CD8-positive, alpha-beta memory T cell (primary cell): ENCODE data around the gene RHEB. TPM values are rescaled to one million over a fixed set of nuclear protein-coding genes. Genes with fewer than 3 reads are reported as not detected.
"Not testable (repeated sequence)": the region's sequence is repeated elsewhere in the genome, so short reads cannot be mapped to it uniquely, and the experiment has no call there.

ENCODE experiments used
- CTCF ChIA-PET: fragments of 350-600 bp; sonication (Branson Sonifier 250); formaldehyde crosslinking; loops from one replicate; lab custom pipeline; 2021; ENCODE audit warnings: antibody characterized with exemption; lab: Charles Lee
- POLR2A ChIA-PET: fragments of 350-600 bp; sonication (Branson Sonifier 250); formaldehyde crosslinking; loops from one replicate; lab custom pipeline; 2021; ENCODE audit warnings: antibody characterized with exemption; lab: Charles Lee
- DNase-seq, 5 donors: peaks; one replicate each; pipeline versions ENCODE4 v3.0.0 to v3.0.0-alpha.2; 2020 to 2022; ENCODE audit warnings: mixed read lengths in 1 of 5
- H3K27ac ChIP-seq: one replicate; pipeline ENCODE4 v1.7.0; 2013; ENCODE audit warnings: low read depth, mild to moderate bottlenecking, low read length, moderate library complexity
- H3K27me3 ChIP-seq: 2 replicates; pipeline ENCODE4 v1.7.0; 2013; ENCODE audit warnings: low read length, mild to moderate bottlenecking; ENCODE audit not compliant: insufficient read depth, poor library complexity, severe bottlenecking
- H3K36me3 ChIP-seq: 2 replicates; pipeline ENCODE4 v1.7.0; 2013; ENCODE audit warnings: mild to moderate bottlenecking, low read length, moderate library complexity; ENCODE audit not compliant: insufficient read depth
- H3K4me1 ChIP-seq: 2 replicates; pipeline ENCODE4 v1.7.0; 2013; ENCODE audit warnings: mild to moderate bottlenecking, low read length, moderate library complexity; ENCODE audit not compliant: insufficient read depth
- H3K4me3 ChIP-seq: 2 replicates; pipeline ENCODE4 v1.7.0; 2013; ENCODE audit warnings: mild to moderate bottlenecking, low read length
- H3K9me3 ChIP-seq: 2 replicates; pipeline ENCODE4 v1.7.0; 2013; ENCODE audit warnings: mild to moderate bottlenecking, low read length
- H3K27ac Mint-ChIP-seq, 8 donors: one replicate each; pipeline ENCODE4 v1.8.0; 2020 to 2021; ENCODE audit warnings: mixed read lengths in 8 of 8, mild to moderate bottlenecking in 6 of 8, inconsistent platforms in 3 of 8, moderate library complexity in 3 of 8
- H3K27me3 Mint-ChIP-seq, 2 donors: one replicate each; pipeline ENCODE4 v1.8.0; 2020 to 2021; ENCODE audit warnings: mixed read lengths in 2 of 2, mild to moderate bottlenecking in 1 of 2, moderate library complexity in 1 of 2
- H3K36me3 Mint-ChIP-seq, 3 donors: one replicate each; pipeline ENCODE4 v1.8.0; 2020 to 2021; ENCODE audit warnings: mixed read lengths in 3 of 3, inconsistent platforms in 1 of 3, mild to moderate bottlenecking in 1 of 3
- H3K4me1 Mint-ChIP-seq, 3 donors: one replicate each; pipeline ENCODE4 v1.8.0; 2020 to 2021; ENCODE audit warnings: mixed read lengths in 3 of 3, inconsistent platforms in 1 of 3, mild to moderate bottlenecking in 1 of 3
- H3K4me3 Mint-ChIP-seq, 7 donors: one replicate each; pipeline ENCODE4 v1.8.0; 2020 to 2021; ENCODE audit warnings: mixed read lengths in 7 of 7, mild to moderate bottlenecking in 6 of 7, moderate library complexity in 4 of 7, inconsistent platforms in 2 of 7
- H3K9me3 Mint-ChIP-seq, 5 donors: one replicate each; pipeline ENCODE4 v1.8.0; 2020 to 2022; ENCODE audit warnings: mixed read lengths in 5 of 5, mild to moderate bottlenecking in 3 of 5, moderate library complexity in 2 of 5, inconsistent platforms in 1 of 5
- polyA plus RNA-seq: library from polyadenylated mRNA; unstranded; fragments of 300-500 nt; fragmentation: Illumina TruSeq; gene quantifications from one replicate; pipeline ENCODE4 v1.2.3, GENCODE V29; 2021
- total RNA-seq, 2 experiments: library from RNA; stranded (reverse); gene quantifications; one replicate each; pipeline ENCODE4 v1.2.3, GENCODE V29; 2021

Gene RHEB
- total and polyA plus RNA-seq, 3 experiments from 2014 or later = 53.6 to 72.2 (median 54.9) TPM

GRCh38 chr7:151541709-151542499 lies 22.2 kb upstream of the RHEB start:
- ChIA-PET POLR2A (no interaction called here), CTCF (no interaction called here)
- Histone ChIP-seq H3K9me3 (no peaks in the 10 kb centered on the region), H3K27ac (no peak overlapping the region), H3K4me3 (no peak overlapping the region), H3K27me3 (peaks cover 6% of the 10 kb centered on the region), H3K4me1 (no peaks in the 10 kb centered on the region), H3K36me3 (no peaks in the 10 kb centered on the region)
- Mint-ChIP-seq H3K27ac (no peak overlapping the region), H3K27me3 (peaks cover 13 to 56% of the 10 kb centered on the region in 2 donors), H3K36me3 (no peaks in the 10 kb centered on the region), H3K9me3 (no peaks in the 10 kb centered on the region), H3K4me3 (no peak overlapping the region), H3K4me1 (peaks cover 0 to 8% (median 7%) of the 10 kb centered on the region in 3 donors)
- DNase-seq = no peak

GRCh38 chr7:151540146-151540545 lies 20.5 kb upstream of the RHEB start:
- H3K36me3 ChIP-seq = no peaks in the 10 kb centered on the region
- Mint-ChIP-seq H3K4me3 (no peak overlapping the region), H3K4me1 (peaks cover 0 to 8% (median 7%) of the 10 kb centered on the region in 3 donors), H3K27me3 (peaks cover 20 to 55% of the 10 kb centered on the region in 2 donors), H3K9me3 (peaks cover 0 to 7% (median 0%) of the 10 kb centered on the region in 5 donors), H3K27ac (no peak overlapping the region), H3K36me3 (no peaks in the 10 kb centered on the region)
- H3K27ac ChIP-seq = no peak overlapping the region
- no peak for DNase-seq
- peaks cover 6% of the 10 kb centered on the region for H3K27me3 ChIP-seq
- ChIA-PET POLR2A (no interaction called here), CTCF (interaction anchor here (0.5 kb wide), 1 partner anchor 377 kb away, joined by 3 read pairs; no protein-coding TSS in a partner anchor)
- no peaks in the 10 kb centered on the region for H3K4me1 ChIP-seq
- no peaks in the 10 kb centered on the region for H3K9me3 ChIP-seq
- no peak overlapping the region for H3K4me3 ChIP-seq

GRCh38 chr7:151539088-151539671 lies 19.5 kb upstream of the RHEB start:
- CTCF ChIA-PET = no interaction called here
- H3K9me3 ChIP-seq = no peaks in the 10 kb centered on the region
- Mint-ChIP-seq H3K9me3 (peaks cover 0 to 7% (median 0%) of the 10 kb centered on the region in 5 donors), H3K27me3 (peaks cover 20 to 48% of the 10 kb centered on the region in 2 donors), H3K36me3 (no peaks in the 10 kb centered on the region), H3K27ac (no peak overlapping the region), H3K4me3 (no peak overlapping the region), H3K4me1 (peaks cover 0 to 8% (median 7%) of the 10 kb centered on the region in 3 donors)
- no peak overlapping the region for H3K4me3 ChIP-seq
- no peak for DNase-seq
- H3K4me1 ChIP-seq = no peaks in the 10 kb centered on the region
- H3K36me3 ChIP-seq = no peaks in the 10 kb centered on the region
- H3K27ac ChIP-seq = no peak overlapping the region
- POLR2A ChIA-PET = interaction anchor here (0.6 kb wide), 1 partner anchor 17 kb away, joined by 5 read pairs; no protein-coding TSS in a partner anchor
- peaks cover 6% of the 10 kb centered on the region for H3K27me3 ChIP-seq

GRCh38 chr7:151537818-151538561 lies 18.3 kb upstream of the RHEB start:
- H3K4me3 ChIP-seq = no peak overlapping the region
- peaks cover 20 to 42% of the 10 kb centered on the region in 2 donors for H3K27me3 Mint-ChIP-seq
- H3K36me3 ChIP-seq = no peaks in the 10 kb centered on the region
- no peak for DNase-seq
- H3K9me3 ChIP-seq = no peaks in the 10 kb centered on the region
- no peaks in the 10 kb centered on the region for H3K4me1 ChIP-seq
- peaks cover 0 to 3% (median 0%) of the 10 kb centered on the region in 3 donors for H3K36me3 Mint-ChIP-seq
- ChIA-PET POLR2A (interaction anchor here (0.6 to 1.3 kb wide), 2 partner anchors 16 to 18 kb away, joined by 5 to 6 read pairs; partner anchors contain the start of gene RHEB), CTCF (no interaction called here)
- no peak overlapping the region for H3K27ac ChIP-seq
- peaks cover 0 to 8% (median 7%) of the 10 kb centered on the region in 3 donors for H3K4me1 Mint-ChIP-seq
- peaks cover 0 to 7% (median 2%) of the 10 kb centered on the region in 5 donors for H3K9me3 Mint-ChIP-seq
- peak overlapping the region in 2 of 8 donors; percentile 23 to 68 for H3K27ac Mint-ChIP-seq
- no peak overlapping the region for H3K4me3 Mint-ChIP-seq
- peaks cover 6% of the 10 kb centered on the region for H3K27me3 ChIP-seq

- not testable (repeated sequence) for H3K4me3 Mint-ChIP-seq
Observed at GRCh38 chr7:151536178-151536577, 16.5 kb upstream of the RHEB start.

DNA sequence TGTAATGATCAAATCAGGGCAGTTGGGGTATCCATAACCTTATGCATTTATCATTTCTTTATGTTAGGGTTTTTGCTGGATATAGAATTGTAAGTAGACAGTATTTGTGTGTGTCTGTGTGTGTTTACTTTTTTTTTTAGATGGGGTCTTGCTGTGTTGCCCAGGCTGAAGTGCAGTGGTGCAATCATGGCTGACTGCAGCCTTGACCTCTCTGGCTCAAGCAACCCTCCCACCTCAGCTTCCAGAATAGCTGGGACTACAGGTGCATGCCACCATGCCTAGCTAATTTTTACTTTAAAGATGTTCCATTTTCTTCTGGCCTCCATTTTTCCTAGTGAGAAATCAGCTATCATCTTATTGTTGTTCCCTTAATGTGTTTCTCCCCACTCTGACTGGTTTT lies 10.1 kb upstream of the RHEB start:
- POLR2A ChIA-PET = no interaction called here
- Histone ChIP-seq H3K9me3 (peaks cover 5% of the 10 kb centered on the region), H3K27ac (no peak overlapping the region), H3K4me1 (no peaks in the 10 kb centered on the region), H3K36me3 (no peaks in the 10 kb centered on the region), H3K27me3 (no peaks in the 10 kb centered on the region), H3K4me3 (no peak overlapping the region)
- Mint-ChIP-seq H3K27ac (no peak overlapping the region), H3K4me3 (no peak overlapping the region), H3K36me3 (peaks cover 0 to 36% (median 1%) of the 10 kb centered on the region in 3 donors), H3K27me3 (peaks cover 8 to 12% of the 10 kb centered on the region in 2 donors), H3K4me1 (no peaks in the 10 kb centered on the region), H3K9me3 (peaks cover 12 to 32% (median 26%) of the 10 kb centered on the region in 5 donors)
- DNase-seq = no peak
- CTCF ChIA-PET = no interaction called here

More at GRCh38 chr7:151536178-151536577, 16.5 kb upstream of the RHEB start:
- H3K4me1 Mint-ChIP-seq, H3K4me3 ChIP-seq, POLR2A ChIA-PET, H3K9me3 ChIP-seq, H3K27me3 ChIP-seq, H3K4me1 ChIP-seq, H3K27ac ChIP-seq, H3K27ac Mint-ChIP-seq, DNase-seq, CTCF ChIA-PET, H3K36me3 ChIP-seq: not testable (repeated sequence)
- Mint-ChIP-seq H3K9me3 (peaks cover 0 to 12% (median 12%) of the 10 kb centered on the region in 5 donors), H3K27me3 (peaks cover 14 to 33% of the 10 kb centered on the region in 2 donors), H3K36me3 (peaks cover 0 to 13% (median 0%) of the 10 kb centered on the region in 3 donors)

DNA sequence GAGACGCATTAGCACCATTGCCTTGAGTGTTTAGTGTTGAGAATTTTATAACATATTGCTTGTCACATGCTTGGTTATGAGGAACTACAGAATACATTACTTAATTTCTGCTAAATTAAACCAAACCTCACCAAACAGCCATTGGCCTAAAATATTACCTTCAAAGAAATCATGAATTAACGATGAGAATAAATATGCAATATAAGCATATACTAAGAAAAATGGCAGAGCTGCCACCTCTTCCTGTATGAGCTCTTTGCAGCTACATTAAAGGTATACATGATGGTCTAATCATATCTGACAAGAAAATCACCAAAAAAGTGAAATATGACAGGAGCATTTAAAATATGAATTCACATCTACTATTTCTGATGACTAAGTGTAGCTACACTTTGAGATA lies 5.2 kb upstream of the RHEB start:
- CTCF ChIA-PET = no interaction called here

More for the DNA sequence above, 5.2 kb upstream of the RHEB start:
- Mint-ChIP-seq H3K4me1 (peaks cover 2 to 11% (median 5%) of the 10 kb centered on the region in 3 donors), H3K36me3 (peaks cover 0 to 11% (median 0%) of the 10 kb centered on the region in 3 donors), H3K4me3 (no peak overlapping the region), H3K27ac (no peak overlapping the region), H3K9me3 (peaks cover 0 to 11% (median 8%) of the 10 kb centered on the region in 5 donors), H3K27me3 (peaks cover 4 to 8% of the 10 kb centered on the region in 2 donors)
- H3K27me3 ChIP-seq = no peaks in the 10 kb centered on the region
- H3K9me3 ChIP-seq = no peaks in the 10 kb centered on the region
- POLR2A ChIA-PET = no interaction called here
- peaks cover 8% of the 10 kb centered on the region for H3K4me1 ChIP-seq
- no peak overlapping the region for H3K27ac ChIP-seq
- no peaks in the 10 kb centered on the region for H3K36me3 ChIP-seq
- DNase-seq = no peak
- no peak overlapping the region for H3K4me3 ChIP-seq
